GM19193 (cell line): Measurements from ENCODE around the gene TFPI2.

Experiments used
- POLR2A ChIP-seq: IDR thresholded peaks from 4 replicates; pipeline ENCODE4 v1.6.1; 2011; ENCODE audit not compliant: insufficient read depth, insufficient read length; ENCODE audit errors: extremely low read depth

The TFPI2 gene

GRCh38 chr7:93890464-93891068 lies at the start of gene TFPI2:
TFPI2 (minus strand) TSS chr7:93890753; CDS start chr7:93890678, 75 bp downstream.
- no peak for TF ChIP-seq POLR2A

- TF ChIP-seq POLR2A: no peak
Observed at GRCh38 chr7:93938293-93938692, 47.7 kb upstream of the TFPI2 start.

GRCh38 chr7:93937818-93938217 lies 47.3 kb upstream of the TFPI2 start:
- TF ChIP-seq POLR2A: no peak

GRCh38 chr7:93935102-93935501 lies 44.5 kb upstream of the TFPI2 start:
- no peak for TF ChIP-seq POLR2A

- no peak for TF ChIP-seq POLR2A
Observed at GRCh38 chr7:93933156-93933555, 42.6 kb upstream of the TFPI2 start.

- TF ChIP-seq POLR2A: no peak
Observed at GRCh38 chr7:93931655-93932054, 41.1 kb upstream of the TFPI2 start.

GRCh38 chr7:93927585-93927984 lies 37.0 kb upstream of the TFPI2 start:
- no peak for TF ChIP-seq POLR2A

GRCh38 chr7:93926800-93927199 lies 36.2 kb upstream of the TFPI2 start:
- TF ChIP-seq POLR2A: no peak

GRCh38 chr7:93923942-93924341 lies 33.4 kb upstream of the TFPI2 start:
- no peak for TF ChIP-seq POLR2A

GRCh38 chr7:93923296-93923695 lies 32.7 kb upstream of the TFPI2 start:
- no peak for TF ChIP-seq POLR2A

- peak; percentile 44 for TF ChIP-seq POLR2A
Observed at GRCh38 chr7:93921607-93922566, 31.3 kb upstream of the TFPI2 start, which contains the start of gene GNG11. GNG11 (plus strand) TSS chr7:93921735; CDS start chr7:93922138, 403 bp downstream.

GRCh38 chr7:93921186-93921585 lies 30.6 kb upstream of the TFPI2 start:
- TF ChIP-seq POLR2A: no peak

GRCh38 chr7:93920496-93921182 lies 30.1 kb upstream of the TFPI2 start:
- no peak for TF ChIP-seq POLR2A

GRCh38 chr7:93914581-93915066 lies 24.1 kb upstream of the TFPI2 start:
- TF ChIP-seq POLR2A: no peak

GRCh38 chr7:93913197-93913596 lies 22.6 kb upstream of the TFPI2 start:
- TF ChIP-seq POLR2A: no peak
